Peyer's patch (tissue), 4 donors: ENCODE results near the gene AIDA. TPM values are rescaled to one million over a fixed set of nuclear protein-coding genes. Genes with fewer than 3 reads are reported as not detected.

Experiments
- DNase-seq, 3 donors: peaks; one replicate each; pipeline ENCODE4 v3.0.0-alpha.2; 2017 to 2019
- H3K27ac ChIP-seq, 4 donors: fragments of 200-600 bp; sonication (generic); one replicate each; pipeline ENCODE4 v1.5.1; 2016 to 2019
- H3K27me3 ChIP-seq, 2 donors: fragments of 200-600 bp; sonication (generic); one replicate each; pipeline ENCODE4 v1.5.1; 2019
- H3K36me3 ChIP-seq, 3 donors: fragments of 200-600 bp; sonication (generic); one replicate each; pipeline ENCODE4 v1.5.1; 2016 to 2019
- H3K4me1 ChIP-seq, 4 donors: fragments of 200-600 bp; sonication (generic); one replicate each; pipeline ENCODE4 v1.5.1; 2016 to 2019
- H3K4me3 ChIP-seq, 4 donors: fragments of 200-600 bp; sonication (generic); 1 replicate in 3 of 4; 2 replicates in 1 of 4; pipeline ENCODE4 v1.5.1; 2016 to 2019; ENCODE audit warnings: mild to moderate bottlenecking in 1 of 4
- H3K9me3 ChIP-seq, 4 donors: fragments of 200-600 bp; sonication (generic); one replicate each; pipeline ENCODE4 v1.5.1; 2016 to 2019; ENCODE audit warnings: mild to moderate bottlenecking in 1 of 4
- CTCF ChIP-seq, 6 experiments: fragments of 450-650 bp in 4 of 6; fragments of 200-600 bp in 2 of 6; sonication (generic) in 1 of 6; IDR thresholded peaks; one replicate each; pipeline ENCODE4 v1.5.1; 2017 to 2019; ENCODE audit warnings: antibody characterized with exemption in 6 of 6, mild to moderate bottlenecking in 3 of 6, moderate library complexity in 1 of 6
- POLR2A ChIP-seq, 2 donors: fragments of 450-650 bp; IDR thresholded peaks; one replicate each; pipeline ENCODE4 v1.5.1; 2017; ENCODE audit warnings: antibody characterized with exemption in 2 of 2, mild to moderate bottlenecking in 2 of 2, moderate library complexity in 2 of 2
- total RNA-seq, 4 donors: library from RNA; depleted of rRNA; stranded (reverse); fragments of >200 nt; gene quantifications; one replicate each; pipeline ENCODE4 v1.1.0, GENCODE V29; 2016

AIDA gene
- total RNA-seq, 4 donors from 2014 or later = 22.1 to 73.4 (median 25.2) TPM

GRCh38 chr1:222641269-222641948 lies 70.9 kb downstream of the AIDA start:
- TF ChIP-seq POLR2A (IDR thresholded peaks at IDR 0.05) = no peak
- no peak for TF ChIP-seq CTCF (IDR thresholded peaks at IDR 0.05)
- Histone ChIP-seq H3K4me3 (no peak overlapping the region), H3K27me3 (no peaks in the 10 kb centered on the region), H3K27ac (no peak overlapping the region), H3K4me1 (peaks cover 0 to 8% (median 0%) of the 10 kb centered on the region in 4 donors), H3K9me3 (no peaks in the 10 kb centered on the region), H3K36me3 (peaks cover 0 to 6% (median 0%) of the 10 kb centered on the region in 3 donors)
- no peak for DNase-seq

GRCh38 chr1:222634180-222635013 lies 77.9 kb downstream of the AIDA start:
- Histone ChIP-seq H3K4me3 (no peak overlapping the region), H3K4me1 (no peaks in the 10 kb centered on the region), H3K9me3 (no peaks in the 10 kb centered on the region), H3K27me3 (no peaks in the 10 kb centered on the region), H3K36me3 (peaks cover 0 to 65% (median 0%) of the 10 kb centered on the region in 3 donors), H3K27ac (no peak overlapping the region)
- TF ChIP-seq POLR2A (IDR thresholded peaks at IDR 0.05) = no peak
- TF ChIP-seq CTCF (IDR thresholded peaks at IDR 0.05) = peak; percentile 66 to 95 (median 88)
- DNase-seq = peak in 2 of 3 donors; percentile 61 to 82

- H3K27me3 ChIP-seq = no peaks in the 10 kb centered on the region
- H3K9me3 ChIP-seq = no peaks in the 10 kb centered on the region
- no peaks in the 10 kb centered on the region for H3K4me1 ChIP-seq
- H3K4me3 ChIP-seq = no peak overlapping the region
- peaks cover 0 to 76% (median 0%) of the 10 kb centered on the region in 3 donors for H3K36me3 ChIP-seq
- DNase-seq = no peak
- H3K27ac ChIP-seq = no peak overlapping the region
- no peak for TF ChIP-seq CTCF (IDR thresholded peaks at IDR 0.05)
- no peak for TF ChIP-seq POLR2A (IDR thresholded peaks at IDR 0.05)
Measured at GRCh38 chr1:222632749-222633148, 79.5 kb downstream of the AIDA start.

- DNase-seq = no peak
- H3K36me3 ChIP-seq = peaks cover 0 to 80% (median 0%) of the 10 kb centered on the region in 3 donors
Measured at GRCh38 chr1:222631611-222632208, 80.6 kb downstream of the AIDA start.

More at GRCh38 chr1:222631611-222632208, 80.6 kb downstream of the AIDA start:
- no peak for TF ChIP-seq POLR2A (IDR thresholded peaks at IDR 0.05)
- no peak for TF ChIP-seq CTCF (IDR thresholded peaks at IDR 0.05)
- Histone ChIP-seq H3K27me3 (no peaks in the 10 kb centered on the region), H3K9me3 (no peaks in the 10 kb centered on the region), H3K27ac (no peak overlapping the region), H3K4me3 (no peak overlapping the region), H3K4me1 (no peaks in the 10 kb centered on the region)
